ENCODE data around the gene EDDM3A. TPM values are rescaled to one million over a fixed set of nuclear protein-coding genes. Genes with fewer than 3 reads are reported as not detected.

Gene EDDM3A
- total and polyA plus RNA-seq, 8 donors: 0.15 to 0.47 (median 0.23) TPM; not detected in 4

GRCh38 chr14:20775901-20776300 lies 30.2 kb downstream of the EDDM3A start:
- DNase-seq: no peak
- Histone ChIP-seq H3K9me3 (no peaks in the 10 kb centered on the region), H3K4me1 (peaks cover 0 to 16% of the 10 kb centered on the region in 2 donors), H3K36me3 (no peaks in the 10 kb centered on the region), H3K4me3 (no peak overlapping the region), H3K27me3 (no peaks in the 10 kb centered on the region), H3K27ac (no peak overlapping the region)
- TF ChIP-seq CTCF (IDR thresholded peaks at IDR 0.05): no peak
- intact Hi-C loops (cut with DNase I): no loop called here
- no peak for ATAC-seq

- ATAC-seq (peak; percentile 27), DNase-seq (no peak)
- peak overlapping the region in 1 of 2 donors; percentile 23 for H3K4me3 ChIP-seq
- intact Hi-C loops (cut with DNase I): no loop called here
- H3K27ac ChIP-seq: peak overlapping the region; percentile 64 to 87
- H3K4me1 ChIP-seq: peaks cover 0 to 45% of the 10 kb centered on the region in 2 donors
- TF ChIP-seq CTCF (IDR thresholded peaks at IDR 0.05): no peak
- no peaks in the 10 kb centered on the region for H3K36me3 ChIP-seq
- H3K27me3 ChIP-seq: no peaks in the 10 kb centered on the region
- H3K9me3 ChIP-seq: no peaks in the 10 kb centered on the region
Observed at GRCh38 chr14:20781803-20782202, 36.1 kb downstream of the EDDM3A start.

- H3K4me1 ChIP-seq: peaks cover 0 to 45% of the 10 kb centered on the region in 2 donors
- H3K27me3 ChIP-seq: no peaks in the 10 kb centered on the region
- no peaks in the 10 kb centered on the region for H3K36me3 ChIP-seq
- no peak for TF ChIP-seq CTCF (IDR thresholded peaks at IDR 0.05)
- intact Hi-C loops (cut with DNase I): no loop called here
- H3K27ac ChIP-seq: peak overlapping the region; percentile 64 to 87
- ATAC-seq: peak; percentile 85
- H3K4me3 ChIP-seq: peak overlapping the region in 1 of 2 donors; percentile 23
- DNase-seq: peak in 1 of 4 donors; percentile 22
- H3K9me3 ChIP-seq: no peaks in the 10 kb centered on the region
Observed at GRCh38 chr14:20782280-20782890, 36.7 kb downstream of the EDDM3A start.

GRCh38 chr14:20787025-20787424 lies 41.3 kb downstream of the EDDM3A start:
- H3K4me1 ChIP-seq: peaks cover 10 to 57% of the 10 kb centered on the region in 2 donors
- no peak for TF ChIP-seq CTCF (IDR thresholded peaks at IDR 0.05)
- no peak overlapping the region for H3K27ac ChIP-seq
- no peak overlapping the region for H3K4me3 ChIP-seq
- intact Hi-C loops (cut with DNase I): no loop called here
- H3K27me3 ChIP-seq: no peaks in the 10 kb centered on the region
- no peak for DNase-seq
- H3K9me3 ChIP-seq: no peaks in the 10 kb centered on the region
- no peak for ATAC-seq
- H3K36me3 ChIP-seq: no peaks in the 10 kb centered on the region

GRCh38 chr14:20789230-20789813 lies 43.6 kb downstream of the EDDM3A start:
- TF ChIP-seq CTCF (IDR thresholded peaks at IDR 0.05): no peak
- intact Hi-C loops (cut with DNase I): no loop called here
- Histone ChIP-seq H3K36me3 (no peaks in the 10 kb centered on the region), H3K27me3 (no peaks in the 10 kb centered on the region), H3K9me3 (no peaks in the 10 kb centered on the region), H3K4me1 (peaks cover 10 to 55% of the 10 kb centered on the region in 2 donors), H3K4me3 (no peak overlapping the region), H3K27ac (peak overlapping the region; percentile 54 to 63)
- peak in 1 of 4 donors; percentile 65 for DNase-seq
- ATAC-seq: peak; percentile 81
